T follicular helper cell (primary cell): Measurements from ENCODE around the gene SLC6A3.

Source experiments
- DNase-seq: peaks from one replicate; pipeline ENCODE4 v3.0.0-alpha.2; 2020; ENCODE audit warnings: low read depth
- total RNA-seq, 2 experiments: gene quantifications; one replicate each; lab custom pipeline; 2026; lab: John Stamatoyannopoulos, UW

SLC6A3 gene
- total RNA-seq, result 0 reads per million in 2 experiments

GRCh38 chr5:1445313-1445688 is at the start of gene SLC6A3:
TSS of gene SLC6A3 (minus strand) at chr5:1445440. CDS start at chr5:1443197, 2,243 bp downstream.
- no peak for DNase-seq

- DNase-seq, result no peak
These were observed 48.7 kb upstream of the SLC6A3 start for GRCh38 chr5:1493941-1494340.

DNA sequence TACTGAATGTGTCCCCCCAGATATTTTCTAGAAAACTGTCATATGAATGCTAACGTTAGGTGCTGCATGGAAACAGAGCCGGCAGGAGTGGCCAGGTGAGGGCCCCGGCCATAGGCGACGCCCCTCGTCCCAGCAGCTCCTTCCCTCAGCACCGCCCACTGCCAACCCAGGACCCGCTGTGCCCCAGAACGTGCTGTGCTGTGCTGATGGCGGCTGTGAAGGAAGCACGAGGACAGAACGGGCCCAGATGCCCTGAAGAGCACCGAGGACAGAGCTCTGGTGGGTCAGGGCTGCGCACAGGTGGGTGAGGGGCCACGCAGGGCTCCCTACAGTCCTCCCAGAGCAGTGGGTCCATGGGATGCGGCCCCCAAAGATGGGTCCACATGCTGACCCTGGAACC is 48.2 kb upstream of the SLC6A3 start:
- DNase-seq, result no peak

DNA sequence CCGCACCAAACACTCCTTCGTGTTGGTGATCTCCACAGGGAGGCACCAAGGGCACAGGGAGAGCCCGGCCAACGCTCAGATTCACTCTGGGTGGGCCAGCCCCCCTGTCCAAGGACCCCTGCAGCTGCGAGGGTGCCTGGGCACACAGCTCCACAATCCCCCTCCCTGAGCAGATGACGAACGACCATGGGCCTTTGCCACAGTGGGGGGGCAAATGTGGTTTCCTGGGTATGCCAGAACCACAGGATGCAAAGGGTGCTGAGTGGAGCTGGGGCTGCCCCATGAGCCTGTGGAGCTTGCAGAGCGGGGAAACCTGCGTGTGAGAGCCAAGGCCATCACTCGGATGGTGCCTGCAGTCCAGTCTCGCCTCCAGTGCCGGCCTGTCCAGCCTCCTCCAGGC is 47.5 kb upstream of the SLC6A3 start:
- DNase-seq, result no peak

DNA sequence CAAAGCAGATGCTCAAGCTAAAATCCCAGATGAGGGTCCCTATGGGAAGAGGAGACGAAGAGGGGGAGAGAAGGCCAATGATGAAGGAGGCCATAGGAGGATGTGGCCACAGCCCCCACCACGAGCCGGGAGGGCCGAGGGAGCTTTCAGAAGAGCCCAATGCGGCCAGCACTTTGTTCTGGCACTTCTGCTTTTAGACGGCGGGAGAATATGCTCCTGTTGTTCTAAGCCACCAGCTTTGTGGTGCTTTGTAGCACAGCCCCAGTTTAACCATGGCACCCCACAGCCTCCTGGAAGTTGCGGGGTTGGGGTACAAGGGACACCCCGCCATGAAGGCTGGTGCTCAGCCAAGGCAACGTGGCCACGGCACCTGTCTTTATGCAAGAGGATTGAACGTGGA is 45.1 kb upstream of the SLC6A3 start:
- no peak for DNase-seq

GRCh38 chr5:1489754-1490153 is 44.5 kb upstream of the SLC6A3 start:
- no peak for DNase-seq

DNA sequence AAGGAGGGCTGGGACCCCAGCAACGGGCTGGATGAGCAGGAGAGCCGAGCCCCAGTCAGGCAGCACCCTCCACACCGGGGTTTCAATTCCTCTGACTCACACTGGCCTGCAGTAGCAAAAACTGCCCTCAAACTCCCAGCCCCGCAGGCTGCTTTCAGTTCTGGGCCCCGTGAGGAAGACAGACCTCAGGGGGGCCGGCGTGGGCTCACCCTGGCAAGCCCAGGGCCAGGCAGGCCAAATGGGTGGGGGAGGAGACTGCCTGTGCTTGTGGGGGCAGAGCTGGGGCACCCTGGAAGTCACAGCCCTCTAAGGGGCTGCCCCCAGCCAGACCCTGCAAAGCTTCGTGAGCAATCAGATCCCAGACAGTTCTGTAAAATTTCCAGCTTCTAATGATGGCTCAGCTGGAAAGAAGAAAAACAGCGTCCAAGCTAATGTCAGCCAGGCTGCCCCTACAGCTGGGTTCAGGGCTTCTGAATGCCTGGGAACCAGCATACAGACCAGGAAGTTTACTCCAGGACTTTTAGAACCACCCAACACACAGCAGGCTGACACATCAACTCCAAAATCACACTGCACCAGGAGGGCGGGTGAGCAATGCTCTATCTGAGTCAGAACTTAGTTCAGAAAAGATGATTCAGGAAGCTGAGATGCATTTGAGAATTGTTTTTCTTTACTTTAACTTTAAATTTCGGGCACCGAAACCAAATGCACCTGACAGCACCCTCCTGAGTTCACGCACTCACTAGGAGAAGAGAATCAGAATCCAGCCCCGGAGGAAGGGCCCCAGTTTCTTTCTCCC is 43.8 kb upstream of the SLC6A3 start:
- no peak for DNase-seq

DNA sequence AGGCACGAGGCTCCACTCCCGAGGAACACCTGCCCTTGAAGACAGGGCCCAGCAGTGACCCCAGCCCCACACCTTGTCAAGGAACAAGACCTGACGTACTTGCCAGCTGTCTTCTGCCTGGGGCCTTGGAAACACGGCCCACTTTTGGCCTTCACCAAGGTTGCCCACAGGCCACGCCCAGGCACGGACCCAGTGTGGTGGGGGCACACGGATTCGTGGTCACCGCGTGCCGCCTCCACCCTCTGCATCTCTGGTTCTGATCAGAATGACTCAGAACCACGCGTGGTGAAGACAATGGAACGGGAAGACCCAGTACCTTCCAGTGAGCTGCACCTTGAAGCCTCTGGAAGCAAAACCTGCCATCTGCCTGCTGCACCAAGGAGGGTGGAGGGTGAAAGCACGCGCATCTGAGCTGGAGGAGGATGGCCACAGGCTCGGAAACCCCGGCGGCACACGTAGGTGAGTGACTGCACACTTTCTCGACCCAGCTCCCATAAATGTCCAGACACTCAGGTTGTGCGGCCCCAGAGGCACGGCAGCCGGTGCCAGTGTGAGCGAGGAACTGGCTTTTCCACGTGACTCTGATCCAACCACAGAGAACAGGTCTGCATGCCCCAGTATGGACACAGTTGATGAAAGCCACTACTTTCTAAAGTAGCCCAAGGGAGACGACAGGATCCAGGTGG is 42.0 kb upstream of the SLC6A3 start:
- DNase-seq, result no peak

GRCh38 chr5:1486271-1486670 is 41.0 kb upstream of the SLC6A3 start:
- no peak for DNase-seq

GRCh38 chr5:1485579-1486118 is 40.4 kb upstream of the SLC6A3 start:
- no peak for DNase-seq

- no peak for DNase-seq
These were observed 39.7 kb upstream of the SLC6A3 start for GRCh38 chr5:1484730-1485578.

DNA sequence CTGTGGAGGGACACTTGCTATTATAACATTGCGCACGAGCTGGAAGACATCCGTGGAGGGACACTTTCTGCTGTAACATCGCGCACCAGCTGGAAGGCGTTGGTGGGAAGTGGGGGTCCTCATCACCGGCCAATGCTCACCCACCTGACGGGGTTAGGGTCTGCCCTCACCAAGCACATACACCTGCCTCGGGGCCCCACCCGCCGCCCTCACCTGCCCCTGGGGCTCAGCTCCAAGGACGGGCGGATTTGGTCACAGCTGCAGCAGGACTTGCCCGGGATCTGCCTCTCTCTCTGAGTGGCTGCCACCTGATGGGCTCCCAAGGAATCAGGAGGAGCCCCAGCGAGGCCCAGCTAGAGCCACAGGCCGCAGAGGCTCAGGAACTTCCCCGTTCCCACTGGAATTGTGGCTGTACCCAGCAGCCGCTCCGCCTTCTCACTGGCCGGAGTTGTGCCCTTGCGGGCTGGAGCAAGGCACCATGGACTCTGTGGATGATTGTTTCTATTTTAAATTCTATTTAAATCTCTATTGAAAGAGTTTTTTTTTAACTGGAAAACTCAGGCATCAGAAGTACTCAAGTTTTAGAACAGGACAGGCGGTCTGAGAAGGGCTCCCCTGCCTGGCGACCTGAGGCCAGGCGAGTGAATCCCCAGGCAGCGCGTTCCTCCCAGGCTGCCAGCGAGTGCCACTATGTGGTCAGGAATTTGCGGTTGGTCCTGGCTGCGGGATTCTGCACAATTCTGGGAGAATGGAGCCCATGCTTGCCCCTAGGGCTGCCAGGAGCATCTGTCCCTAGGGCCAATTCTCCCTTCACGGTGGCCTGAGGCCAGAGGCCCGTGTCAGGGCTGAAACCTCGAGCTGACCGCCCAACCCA is 38.9 kb upstream of the SLC6A3 start:
- no peak for DNase-seq

DNA sequence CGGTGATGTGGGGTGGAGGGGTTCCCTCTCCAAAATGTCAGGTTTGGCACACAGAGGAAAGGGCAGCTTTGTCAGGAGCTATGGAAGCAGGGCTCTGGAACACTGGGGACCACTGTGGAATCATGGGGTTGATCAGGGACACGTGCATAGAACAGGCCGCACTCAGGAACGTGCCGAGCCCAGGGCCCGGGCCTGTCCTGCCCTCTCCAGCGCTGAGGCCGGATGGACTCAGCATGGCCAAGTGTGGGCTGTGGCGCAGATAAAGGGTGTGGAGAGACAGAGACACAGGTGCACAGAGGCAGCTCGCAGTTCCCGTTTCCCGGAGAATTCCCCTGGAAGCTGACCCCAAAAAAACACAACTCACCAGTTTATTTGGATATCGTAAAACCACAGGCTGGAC is 37.8 kb upstream of the SLC6A3 start:
- DNase-seq, result no peak

- no peak for DNase-seq
These were observed 36.7 kb upstream of the SLC6A3 start for GRCh38 chr5:1481959-1482331.

- no peak for DNase-seq
These were observed 36.2 kb upstream of the SLC6A3 start for GRCh38 chr5:1481266-1481958.

- no peak for DNase-seq
These were observed 35.6 kb upstream of the SLC6A3 start for GRCh38 chr5:1480806-1481205.

DNA sequence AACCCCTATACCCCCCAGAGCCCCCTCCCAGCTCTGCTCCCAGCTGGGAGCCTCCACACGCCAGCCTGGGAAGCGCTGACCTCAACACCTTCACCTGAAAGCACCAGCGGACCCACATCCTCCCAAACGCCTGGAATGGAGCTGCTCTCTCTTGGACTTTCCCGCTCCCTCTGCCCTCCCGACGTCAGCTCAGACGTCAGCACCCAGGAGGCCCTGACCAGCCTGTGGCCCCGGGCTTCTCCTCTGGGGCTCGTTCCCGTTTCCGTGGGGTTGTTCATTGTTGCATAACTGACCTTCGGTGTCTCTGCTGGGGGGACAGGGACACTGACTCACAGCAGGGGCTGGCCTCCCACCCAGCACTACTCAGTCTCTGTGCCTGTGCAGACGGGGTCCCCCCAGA is 35.0 kb upstream of the SLC6A3 start:
- DNase-seq, result no peak

DNA sequence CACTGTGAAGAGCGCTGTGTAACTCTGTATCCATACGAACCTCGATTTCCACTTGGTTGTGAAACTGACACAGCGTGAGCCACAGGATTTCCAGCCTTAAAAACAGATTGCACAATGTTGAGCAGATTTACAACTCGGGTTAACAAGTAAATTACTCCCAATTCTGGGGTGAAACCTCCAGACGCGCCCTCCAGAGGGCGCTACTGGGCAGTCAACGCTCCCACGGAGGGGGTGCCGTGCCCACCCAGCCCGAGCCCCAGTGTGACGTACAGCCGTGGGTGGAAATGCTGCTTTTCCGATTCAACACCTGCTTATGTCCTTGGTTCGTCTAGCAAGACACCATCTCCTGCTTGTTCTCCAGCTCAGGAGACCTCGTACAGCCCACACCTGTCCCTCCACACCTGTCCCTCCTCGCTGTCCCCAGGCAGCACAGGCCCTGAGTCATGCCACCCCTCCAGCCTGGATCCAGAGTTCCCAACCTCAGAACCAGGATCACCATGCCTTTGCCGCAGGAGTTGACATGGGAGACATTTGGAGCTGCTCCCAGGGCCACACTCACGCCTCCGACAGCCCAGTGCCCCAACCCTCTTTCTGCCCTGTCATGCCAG is 34.4 kb upstream of the SLC6A3 start:
- DNase-seq, result peak; percentile 15

GRCh38 chr5:1479066-1479465 is 33.8 kb upstream of the SLC6A3 start:
- no peak for DNase-seq
